IPS DF 19.7 (cell line): ENCODE results near the gene GNAL.

Experiments
- DNase-seq: peaks from one replicate; pipeline ENCODE4 v3.0.0-alpha.2; 2013; ENCODE audit warnings: low read depth, low spot score

Gene GNAL

DNA sequence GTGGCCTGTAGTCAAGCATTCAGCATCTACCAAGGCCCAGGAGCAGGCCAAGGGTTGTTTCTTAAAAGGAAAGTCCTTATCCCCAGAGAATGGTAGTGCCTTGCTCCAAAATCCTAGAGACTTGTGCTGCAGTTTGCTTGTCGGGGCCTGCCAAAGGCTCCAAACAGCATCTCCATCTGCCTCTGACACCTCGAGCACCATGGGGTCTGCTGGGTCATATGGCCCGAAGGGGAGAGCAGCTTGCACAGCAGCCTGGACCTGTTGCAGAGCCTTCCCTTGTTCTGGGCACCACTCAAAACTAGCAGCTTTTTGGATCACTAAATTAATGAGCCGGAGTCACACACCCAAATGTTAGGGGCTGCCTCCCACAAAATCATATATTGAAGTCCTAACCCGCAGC, 35.7 kb downstream of the GNAL start:
- DNase-seq = no peak

- no peak for DNase-seq
Observed at GRCh38 chr18:11726556-11726955, 37.5 kb downstream of the GNAL start.

- no peak for DNase-seq
Observed at GRCh38 chr18:11728249-11728648, 39.2 kb downstream of the GNAL start.

DNA sequence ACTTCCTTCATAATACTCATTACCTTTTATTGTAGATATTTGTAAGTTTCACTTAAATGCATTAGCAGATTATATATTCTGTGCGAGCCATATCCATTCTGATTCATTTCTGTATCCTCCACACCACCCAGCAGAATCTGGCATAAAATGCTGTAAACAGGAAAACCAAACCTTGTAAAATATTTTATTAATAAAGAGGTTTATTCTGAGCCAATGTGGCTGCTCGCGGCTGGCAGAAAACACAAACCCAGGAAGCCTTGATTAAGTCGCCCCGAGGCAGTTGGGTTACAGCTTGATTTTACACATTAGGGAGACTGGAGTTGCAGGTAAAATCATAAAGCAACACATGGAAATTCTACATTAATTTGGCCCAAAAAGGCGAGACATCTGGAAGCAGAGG, 40.5 kb downstream of the GNAL start:
- DNase-seq = no peak

- DNase-seq = no peak
Observed at GRCh38 chr18:11733031-11733430, 44.0 kb downstream of the GNAL start.

DNA sequence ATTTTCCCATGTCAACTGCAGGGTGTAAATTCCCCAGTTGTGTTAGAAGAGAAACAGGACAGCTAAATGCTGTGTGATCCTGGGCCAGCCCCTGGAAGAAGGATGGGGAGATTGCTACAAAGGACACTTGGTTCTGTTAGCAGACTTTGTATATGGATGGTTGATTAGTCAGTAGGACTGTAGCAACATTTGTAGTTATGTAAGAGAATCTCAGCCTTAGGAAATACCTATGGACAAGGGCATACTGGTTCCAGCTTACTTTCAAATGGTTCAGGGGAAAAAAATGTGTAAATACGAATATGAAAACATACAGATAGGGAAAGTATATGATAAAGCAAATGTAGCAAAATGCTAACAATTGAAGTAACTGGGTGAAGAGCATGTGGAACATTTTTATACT, 47.6 kb downstream of the GNAL start:
- DNase-seq = no peak

DNA sequence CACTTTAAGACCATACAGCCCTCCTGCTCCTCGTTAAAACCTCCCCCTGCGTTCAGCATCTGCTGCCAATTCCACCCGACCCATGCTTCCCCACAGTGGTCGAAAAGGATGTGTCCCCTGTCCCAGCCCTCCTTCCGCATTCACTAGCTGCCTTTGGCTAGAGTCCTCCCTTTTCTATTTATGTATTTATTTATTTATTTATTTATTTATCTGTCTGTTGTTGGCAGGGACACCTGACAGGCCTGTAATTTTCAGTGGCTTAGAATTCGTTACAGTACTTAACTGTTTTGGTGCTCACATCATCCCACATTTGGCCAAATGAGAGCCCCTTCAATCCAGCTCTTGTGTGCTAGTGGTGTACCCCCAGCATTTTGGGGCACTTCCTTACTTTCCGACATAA, 50.8 kb downstream of the GNAL start:
- DNase-seq = no peak

DNA sequence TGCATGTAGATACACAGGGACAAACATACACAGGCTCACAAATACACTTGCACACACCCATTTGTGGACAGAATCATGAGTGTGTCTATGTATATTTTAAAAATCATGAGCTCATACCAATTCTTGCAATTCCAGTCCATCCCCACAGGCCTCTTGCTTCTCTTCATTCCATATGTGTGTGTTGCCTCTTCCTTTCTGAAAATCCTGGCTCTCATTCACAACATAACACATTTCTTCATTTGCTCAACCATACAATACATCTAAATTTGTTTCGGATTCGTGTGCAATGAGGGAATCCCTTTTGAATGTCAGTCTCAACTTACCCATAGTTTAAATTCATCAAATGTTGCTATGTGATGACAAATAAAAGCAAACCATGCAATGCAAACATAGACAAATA, 51.4 kb downstream of the GNAL start:
- DNase-seq = no peak

DNA sequence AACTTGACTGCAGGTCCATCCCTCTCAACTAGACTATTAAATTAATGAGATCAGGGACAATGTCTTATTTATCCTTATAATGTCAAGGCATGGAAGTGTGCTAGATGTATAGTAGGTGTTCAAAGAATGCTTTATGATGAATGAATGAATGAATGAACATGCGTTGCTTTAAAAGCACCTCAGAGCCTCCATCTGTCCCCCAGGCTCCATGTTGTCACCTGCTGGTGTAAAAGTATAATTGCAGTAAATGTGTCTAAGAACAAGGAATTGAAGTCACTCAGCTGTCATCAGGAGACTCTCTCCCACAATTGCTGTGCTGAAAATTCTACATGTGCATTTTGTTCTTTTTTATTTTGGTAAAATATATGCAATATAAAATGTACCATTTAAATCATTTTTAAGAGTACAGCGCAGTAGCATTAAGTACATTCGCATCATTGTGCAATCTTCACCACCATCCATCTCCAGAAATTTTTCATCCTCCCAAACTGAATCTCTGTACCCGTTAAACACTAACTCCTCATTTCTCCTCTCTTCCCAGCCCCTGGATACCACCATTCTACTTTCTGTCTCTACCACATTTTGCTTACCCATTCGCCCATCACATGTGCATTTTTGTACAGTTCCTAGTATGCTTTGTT, 52.6 kb downstream of the GNAL start:
- DNase-seq = no peak

GRCh38 chr18:11745521-11745920, 56.5 kb downstream of the GNAL start:
- DNase-seq = no peak

- no peak for DNase-seq
Observed at GRCh38 chr18:11747286-11747685, 58.2 kb downstream of the GNAL start.

GRCh38 chr18:11747731-11748130, 58.7 kb downstream of the GNAL start:
- DNase-seq = no peak

GRCh38 chr18:11749305-11749704, 60.2 kb downstream of the GNAL start:
- DNase-seq = no peak

GRCh38 chr18:11750171-11750570, 61.1 kb downstream of the GNAL start:
- DNase-seq = no peak

DNA sequence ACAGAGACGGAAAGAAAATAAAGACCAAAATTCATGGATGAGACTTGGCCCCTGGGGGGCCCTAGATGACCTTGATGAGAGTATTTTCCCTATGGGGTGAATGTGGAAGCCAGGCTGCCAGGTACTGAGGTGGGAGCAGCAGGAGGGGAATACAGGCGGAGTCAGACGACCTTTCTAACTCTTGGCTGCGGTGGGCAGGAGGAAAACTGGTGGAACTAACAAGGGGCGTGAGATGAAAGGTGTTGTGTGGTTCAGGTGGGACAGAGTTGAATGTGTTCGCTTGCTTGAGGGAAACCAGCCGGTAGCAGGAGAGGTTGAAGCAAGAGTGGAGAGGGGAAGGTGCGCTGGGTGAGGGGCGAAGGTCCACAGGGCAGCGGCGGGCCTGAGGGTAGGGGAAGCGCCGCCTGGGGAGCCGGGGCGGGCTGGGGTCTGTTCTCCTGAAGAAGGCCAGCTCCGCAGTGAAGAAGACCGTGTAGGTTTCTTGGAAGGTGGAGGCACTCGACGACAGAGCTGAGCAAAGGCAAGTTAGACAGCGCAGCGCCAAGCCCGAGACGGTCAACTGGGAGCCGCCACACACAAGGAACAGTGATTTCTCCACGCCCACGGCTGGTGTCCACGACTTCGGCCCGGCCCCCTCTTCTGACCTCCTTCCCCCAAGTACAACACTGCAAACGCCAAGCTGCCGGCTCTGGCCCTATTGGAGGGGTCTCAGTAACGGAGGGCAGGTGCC, 61.7 kb downstream of the GNAL start:
- DNase-seq = no peak

- DNase-seq = peak; percentile 45
Observed at GRCh38 chr18:11751341-11752115, 62.5 kb downstream of the GNAL start.

DNA sequence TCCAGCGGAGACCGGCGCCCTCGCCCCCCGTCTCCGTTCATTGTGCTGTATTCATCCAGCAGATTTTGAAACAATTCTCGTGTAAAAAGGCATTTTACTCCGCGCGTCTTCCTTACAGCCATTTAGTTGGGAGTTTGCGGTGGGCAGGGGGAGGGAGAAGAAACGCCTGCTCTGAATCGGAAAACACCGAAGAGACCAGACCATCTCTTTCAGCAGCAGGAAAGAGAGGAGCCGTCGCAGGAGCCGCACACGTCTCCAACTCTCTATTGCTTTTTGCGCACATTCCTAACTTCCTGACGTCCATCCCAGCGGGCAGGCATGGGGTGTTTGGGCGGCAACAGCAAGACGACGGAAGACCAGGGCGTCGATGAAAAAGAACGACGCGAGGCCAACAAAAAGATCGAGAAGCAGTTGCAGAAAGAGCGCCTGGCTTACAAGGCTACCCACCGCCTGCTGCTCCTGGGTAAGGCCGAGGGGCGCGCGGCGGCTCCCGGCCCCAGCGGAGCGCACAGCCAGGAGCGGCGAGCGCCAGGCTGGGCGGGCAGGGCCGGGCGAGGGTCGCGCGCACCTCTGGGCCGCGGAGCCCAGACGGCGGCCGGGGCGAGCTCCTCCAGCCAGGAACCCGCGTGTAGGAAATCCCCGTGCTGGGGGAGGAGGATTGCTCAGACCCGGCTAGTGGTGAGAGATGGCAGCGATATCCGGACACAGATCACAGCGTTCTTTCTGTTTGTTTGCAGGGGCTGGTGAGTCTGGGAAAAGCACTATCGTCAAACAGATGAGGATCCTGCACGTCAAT, 63.2 kb downstream of the GNAL start:
- DNase-seq = peak; percentile 47

DNA sequence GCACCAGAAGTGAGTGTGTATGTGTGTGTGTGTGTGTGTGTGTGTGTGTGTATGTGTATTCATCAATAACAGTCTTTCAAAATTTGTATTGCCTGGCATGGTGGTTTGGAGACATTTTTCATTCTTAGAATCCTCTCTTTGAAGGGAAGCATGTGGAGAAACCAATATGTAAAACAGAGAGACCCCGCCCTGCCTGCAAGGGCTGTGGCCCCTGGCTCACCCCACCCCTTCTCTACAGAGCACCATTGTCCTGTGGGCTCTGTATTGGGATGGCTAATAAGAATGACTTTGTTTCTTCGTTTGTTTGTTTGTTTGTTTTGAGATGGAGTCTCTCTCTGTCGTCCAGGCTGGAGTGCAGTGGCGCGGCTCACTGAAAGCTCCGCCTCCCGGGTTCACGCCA, 65.9 kb downstream of the GNAL start:
- no peak for DNase-seq

DNA sequence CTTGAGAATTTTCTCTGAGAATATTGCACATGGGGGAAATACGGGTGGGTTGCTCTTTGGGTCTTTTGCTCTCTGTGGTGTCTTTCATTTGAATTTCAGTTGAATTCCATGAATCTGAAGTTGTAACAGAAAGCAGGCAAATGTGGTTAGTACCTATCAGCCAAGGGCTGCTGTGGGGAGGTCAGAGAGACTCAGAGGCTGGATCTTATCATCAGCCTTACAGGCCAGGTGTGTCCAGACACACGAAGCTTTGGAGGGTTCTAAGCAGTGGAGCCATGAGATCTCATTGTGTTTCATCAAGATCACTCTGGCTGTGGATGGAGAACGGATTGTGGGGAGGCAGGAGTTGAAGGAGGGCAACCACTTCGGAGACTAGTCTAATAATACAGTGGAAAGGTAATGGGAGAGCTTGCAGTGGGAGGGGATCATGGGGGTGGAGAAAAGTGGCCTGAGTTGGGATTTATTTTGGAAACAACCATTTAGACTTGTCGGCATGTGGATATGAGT, 68.1 kb downstream of the GNAL start:
- no peak for DNase-seq

- DNase-seq = no peak
Observed at GRCh38 chr18:11759456-11759855, 70.4 kb downstream of the GNAL start.

- DNase-seq = no peak
Observed at GRCh38 chr18:11760498-11761167, 71.6 kb downstream of the GNAL start.
